Measurements from ENCODE around the gene UNC5A. TPM values are rescaled to one million over a fixed set of nuclear protein-coding genes. Genes with fewer than 3 reads are reported as not detected.

The UNC5A gene
- total RNA-seq, 1 experiment from 2014 or later = 10.1 TPM

DNA sequence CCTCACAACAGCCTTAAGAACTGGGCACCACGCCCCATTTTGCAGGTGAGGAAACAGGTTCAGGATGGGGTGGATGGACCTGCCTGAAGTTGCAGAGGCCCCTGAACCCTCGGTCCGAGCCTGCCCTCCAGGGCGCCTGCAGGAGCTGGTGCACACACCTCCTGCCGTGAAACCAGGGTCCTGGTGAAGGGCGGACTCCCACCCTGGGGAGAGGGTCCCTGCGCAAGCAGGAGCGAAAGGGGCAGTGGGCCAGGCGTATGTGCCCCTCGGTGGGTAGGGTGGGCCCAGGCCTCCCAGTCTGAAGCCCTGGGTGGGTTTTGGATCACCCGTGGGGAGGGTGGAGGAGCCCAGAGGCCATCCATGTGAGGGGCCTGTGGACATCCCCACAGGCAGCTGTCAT is 50.9 kb downstream of the UNC5A start:
- ChIA-PET CTCF (no interaction called here), RAD21 (ENCODE audit: low non-redundant PET in 1 of 2, low total read pairs in 2 of 2, uncharacterized antibody in 2 of 2, unreplicated experiment in 2 of 2) (no interaction called here), POLR2A (no interaction called here)
- TF ChIP-seq JUND (IDR thresholded peaks at IDR 0.05) (no peak), EZH2phosphoT487 (IDR thresholded peaks at IDR 0.05; ENCODE audit: borderline replicate concordance) (no peak), EZH2 (IDR thresholded peaks at IDR 0.05) (no peak), ELF1 (IDR thresholded peaks at IDR 0.05; ENCODE audit: borderline replicate concordance, low read depth) (no peak), SP1 (IDR thresholded peaks at IDR 0.05; ENCODE audit: low read depth) (no peak), SRF (IDR thresholded peaks at IDR 0.05; ENCODE audit: low read depth) (no peak), ZFX (IDR thresholded peaks at IDR 0.05) (no peak), RAD21 (IDR thresholded peaks at IDR 0.05; ENCODE audit: low read depth) (no peak), CBX3 (IDR thresholded peaks at IDR 0.05; ENCODE audit: low read depth) (no peak), CEBPB (IDR thresholded peaks at IDR 0.05; ENCODE audit: low read depth) (no peak), TCF7L2 (IDR thresholded peaks at IDR 0.05; ENCODE audit: borderline replicate concordance, extremely low read depth, insufficient read depth, insufficient read length) (no peak), FOSL1 (IDR thresholded peaks at IDR 0.05; ENCODE audit: low read depth) (no peak), ZNF274 (IDR thresholded peaks at IDR 0.05; ENCODE audit: low read depth, low read length) (no peak), EGR1 (IDR thresholded peaks at IDR 0.05; ENCODE audit: low read depth) (no peak), POLR2AphosphoS5 (IDR thresholded peaks at IDR 0.05; ENCODE audit: low read depth, low read length) (no peak), REST (IDR thresholded peaks at IDR 0.05; ENCODE audit: low read depth) (no peak)
- TF ChIP-seq, protein P1, sequence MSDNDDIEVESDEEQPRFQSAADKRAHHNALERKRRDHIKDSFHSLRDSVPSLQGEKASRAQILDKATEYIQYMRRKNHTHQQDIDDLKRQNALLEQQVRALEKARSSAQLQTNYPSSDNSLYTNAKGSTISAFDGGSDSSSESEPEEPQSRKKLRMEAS (IDR thresholded peaks at IDR 0.05) = no peak
- TF ChIP-seq, protein P2, sequence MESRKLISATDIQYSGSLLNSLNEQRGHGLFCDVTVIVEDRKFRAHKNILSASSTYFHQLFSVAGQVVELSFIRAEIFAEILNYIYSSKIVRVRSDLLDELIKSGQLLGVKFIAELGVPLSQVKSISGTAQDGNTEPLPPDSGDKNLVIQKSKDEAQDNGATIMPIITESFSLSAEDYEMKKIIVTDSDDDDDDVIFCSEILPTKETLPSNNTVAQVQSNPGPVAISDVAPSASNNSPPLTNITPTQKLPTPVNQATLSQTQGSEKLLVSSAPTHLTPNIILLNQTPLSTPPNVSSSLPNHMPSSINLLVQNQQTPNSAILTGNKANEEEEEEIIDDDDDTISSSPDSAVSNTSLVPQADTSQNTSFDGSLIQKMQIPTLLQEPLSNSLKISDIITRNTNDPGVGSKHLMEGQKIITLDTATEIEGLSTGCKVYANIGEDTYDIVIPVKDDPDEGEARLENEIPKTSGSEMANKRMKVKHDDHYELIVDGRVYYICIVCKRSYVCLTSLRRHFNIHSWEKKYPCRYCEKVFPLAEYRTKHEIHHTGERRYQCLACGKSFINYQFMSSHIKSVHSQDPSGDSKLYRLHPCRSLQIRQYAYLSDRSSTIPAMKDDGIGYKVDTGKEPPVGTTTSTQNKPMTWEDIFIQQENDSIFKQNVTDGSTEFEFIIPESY (IDR thresholded peaks at IDR 0.05; ENCODE audit: extremely low read depth, insufficient replicate concordance, low read length) = no peak
- Histone ChIP-seq H3K4me1 (ENCODE audit: control insufficient read depth in 1 of 2, insufficient read depth in 2 of 2, low read length in 2 of 2) (no peaks in the 10 kb centered on the region), H3K4me2 (ENCODE audit: low read length) (no peak overlapping the region), H3K9ac (ENCODE audit: low read length) (no peak overlapping the region), H2AFZ (ENCODE audit: low read depth, low read length, poor library complexity, severe bottlenecking) (no peak overlapping the region), H3K36me3 (ENCODE audit: control insufficient read depth in 1 of 2, insufficient read depth in 2 of 2, low read length in 2 of 2) (no peaks in the 10 kb centered on the region), H3K4me3 (replicated peaks in 1 of 2; ENCODE audit: low read depth in 1 of 2, low read length in 2 of 2) (no peak overlapping the region), H3K27ac (ENCODE audit: low read depth, low read length) (no peak overlapping the region), H3K9me3 (ENCODE audit: control insufficient read depth in 1 of 2, insufficient read depth in 1 of 2, low read depth in 1 of 2, low read length in 2 of 2) (no peaks in the 10 kb centered on the region), H4K20me1 (ENCODE audit: insufficient read depth) (no peaks in the 10 kb centered on the region), H3K27me3 (ENCODE audit: insufficient read depth, low read length) (no peaks in the 10 kb centered on the region), H3K79me2 (ENCODE audit: insufficient read depth, low read length) (no peaks in the 10 kb centered on the region), H3K9me2 (ENCODE audit: insufficient read depth) (no peaks in the 10 kb centered on the region)
- DNase-seq (ENCODE audit: low read depth, low spot score) = no peak
- ATAC-seq = no peak
- BruUV-seq (replicated peaks) = no TSS peak
- intact Hi-C loops (cut with micrococcal nuclease) = no loop called here
